Stimulated activated CD4-positive, alpha-beta T cell treated with anti-CD3 and anti-CD28 coated beads, Interleukin-4, amount 100 ng/mL, for 48 hours (primary cell): Measurements from ENCODE around the gene SLC39A10.
"Not testable (repeated sequence)": the region's sequence is repeated elsewhere in the genome, so short reads cannot be mapped to it uniquely, and the experiment has no call there.

Source experiments
- DNase-seq, 2 donors: peaks; one replicate each; pipeline ENCODE4 v3.0.0-alpha.2; 2020; ENCODE audit warnings: low read depth in 2 of 2

Gene SLC39A10

GRCh38 chr2:195674491-195675221 lies 17.6 kb downstream of the SLC39A10 start:
- DNase-seq, result no peak

DNA sequence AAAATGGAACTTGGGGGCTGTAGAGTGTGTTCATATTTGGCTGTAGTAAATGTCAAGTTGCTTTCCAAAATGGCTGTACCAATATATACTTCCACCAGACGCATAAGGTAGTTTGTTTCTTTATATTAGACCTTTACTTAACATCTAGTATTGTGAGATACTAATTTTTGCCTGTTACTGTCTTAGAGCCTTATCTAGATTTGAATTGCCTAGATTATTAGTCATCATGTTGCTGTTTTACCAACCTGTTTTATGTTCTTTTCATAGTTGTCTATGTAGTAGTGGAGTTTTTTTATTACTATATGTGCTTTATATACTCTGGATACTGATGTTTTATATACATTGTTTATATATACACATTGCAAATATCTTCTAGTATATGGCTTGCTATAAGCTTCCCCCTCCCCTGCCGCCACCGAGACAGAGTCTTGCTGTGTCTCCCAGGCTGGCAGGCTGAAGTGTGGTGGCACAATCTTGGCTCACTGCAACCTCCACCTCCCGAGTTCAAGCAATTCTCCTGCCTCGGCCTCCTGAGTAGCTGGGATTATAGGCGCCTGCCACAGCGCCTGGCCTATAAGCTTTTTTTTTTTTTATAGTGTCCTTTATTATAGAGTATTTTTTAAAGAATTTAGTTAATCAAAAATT lies 18.9 kb downstream of the SLC39A10 start:
- DNase-seq, result no peak

- DNase-seq, result no peak
Observed at GRCh38 chr2:195677290-195677689, 20.3 kb downstream of the SLC39A10 start.

DNA sequence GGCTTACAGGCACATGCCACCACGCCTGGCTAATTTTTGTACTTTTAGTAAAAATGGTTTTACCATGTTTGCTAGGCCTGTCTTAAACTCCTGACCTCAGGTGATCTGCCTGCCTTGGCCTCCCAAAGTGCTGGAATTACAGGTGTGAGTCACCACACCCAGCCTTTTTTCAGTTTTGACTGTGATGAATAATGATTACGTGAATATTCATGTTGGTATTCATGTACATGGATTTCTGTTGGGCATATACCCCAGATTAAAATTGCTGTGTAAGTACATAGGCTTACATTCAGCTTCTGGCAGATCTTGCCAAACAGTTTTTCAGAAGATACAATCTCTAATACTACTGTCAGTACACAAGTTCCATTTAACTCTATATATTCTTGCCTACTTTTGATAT lies 20.9 kb downstream of the SLC39A10 start:
- no peak for DNase-seq

- no peak for DNase-seq
Observed at GRCh38 chr2:195682077-195682476, 25.1 kb downstream of the SLC39A10 start.

GRCh38 chr2:195683174-195683573 lies 26.1 kb downstream of the SLC39A10 start:
- no peak for DNase-seq

DNA sequence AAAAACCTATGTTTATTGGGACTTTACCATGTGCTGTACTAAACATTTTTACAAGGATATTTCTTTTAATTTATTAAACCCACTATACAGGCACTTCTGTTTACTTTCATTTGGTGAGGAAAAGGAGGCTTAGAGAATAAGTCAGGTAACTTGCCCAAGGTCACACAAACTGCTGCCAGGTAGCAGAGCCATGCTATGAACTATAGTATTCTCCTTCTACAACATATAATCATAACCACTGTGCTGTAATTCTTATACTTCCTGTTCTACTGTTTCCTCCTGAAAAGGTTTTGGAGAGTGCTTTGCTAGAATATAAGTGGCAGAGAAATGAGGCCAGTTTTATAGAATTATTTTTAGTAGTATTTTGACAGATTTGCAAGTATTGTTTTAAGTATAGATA lies 29.5 kb downstream of the SLC39A10 start:
- DNase-seq, result no peak

GRCh38 chr2:195687320-195688086 lies 30.5 kb downstream of the SLC39A10 start:
- no peak for DNase-seq

DNA sequence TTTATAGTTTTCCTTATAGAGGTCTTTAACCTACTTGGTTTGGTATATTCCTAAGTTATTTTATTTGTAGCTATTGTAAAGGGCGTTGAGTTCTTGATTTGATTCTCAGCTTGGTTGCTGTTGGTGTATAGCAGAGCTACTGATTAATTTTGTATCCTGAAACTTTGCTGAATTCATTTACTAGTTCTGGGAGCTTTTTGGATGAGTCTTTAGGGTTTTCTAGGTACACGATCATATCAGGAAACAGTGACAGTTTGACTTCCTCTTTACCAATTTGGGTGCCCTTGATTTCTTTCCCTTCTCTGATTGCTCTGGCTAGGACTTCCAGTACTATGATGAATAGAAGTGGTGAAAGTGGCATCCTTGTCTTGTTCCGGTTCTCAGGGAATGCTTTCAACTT lies 35.5 kb downstream of the SLC39A10 start:
- DNase-seq, result not testable (repeated sequence)

DNA sequence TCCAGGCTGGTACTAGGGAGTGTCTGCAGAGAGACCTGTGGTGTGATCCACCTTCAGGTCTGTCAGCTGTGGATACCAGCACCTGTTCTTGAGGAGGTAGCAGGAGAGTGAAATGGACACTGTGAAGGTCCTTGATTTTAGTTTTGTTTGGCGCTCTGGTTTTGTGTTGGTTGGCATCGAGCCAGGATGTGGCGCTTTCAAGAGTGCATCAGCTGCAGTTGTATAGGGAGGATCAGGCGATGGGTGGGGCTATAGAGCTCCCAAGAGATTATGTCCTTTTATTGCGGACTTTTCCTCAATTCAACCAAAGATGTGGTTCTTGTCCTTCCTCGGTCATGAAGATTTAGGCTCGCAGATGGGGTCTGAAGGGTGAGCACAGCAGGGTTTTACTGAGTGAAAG lies 37.5 kb downstream of the SLC39A10 start:
- DNase-seq, result no peak

DNA sequence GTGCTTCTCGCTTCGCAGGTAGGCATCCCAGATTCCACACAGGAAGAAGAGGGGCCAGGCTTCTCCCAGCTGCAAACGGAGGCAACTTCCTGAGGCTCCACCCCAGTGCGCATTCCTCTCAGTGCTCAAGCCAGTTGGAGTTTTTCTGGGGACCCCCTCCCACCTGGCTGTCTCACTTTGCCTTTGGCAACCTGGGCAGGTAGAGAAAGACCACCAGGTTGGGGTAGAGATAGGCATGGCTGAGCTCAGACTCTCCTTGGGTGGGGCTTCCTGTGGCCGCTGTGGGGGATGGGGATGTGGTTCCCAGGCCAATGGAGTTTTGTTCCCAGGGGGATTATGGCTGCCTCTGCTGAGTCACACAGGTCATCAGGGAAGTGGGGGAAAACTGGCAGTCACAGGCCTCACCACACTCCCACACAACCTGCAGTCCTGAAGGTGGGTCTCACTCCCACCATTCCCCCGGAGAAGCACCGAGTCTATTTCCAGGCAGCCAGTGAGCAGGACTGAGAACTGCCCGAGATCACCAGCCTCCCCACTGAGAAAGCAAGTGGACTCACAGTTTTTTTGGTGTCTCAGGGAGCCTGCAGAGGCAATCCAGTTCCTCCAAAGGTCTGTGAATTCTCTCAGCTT lies 38.1 kb downstream of the SLC39A10 start:
- no peak for DNase-seq

- no peak for DNase-seq
Observed at GRCh38 chr2:195696012-195696411, 39.0 kb downstream of the SLC39A10 start.

DNA sequence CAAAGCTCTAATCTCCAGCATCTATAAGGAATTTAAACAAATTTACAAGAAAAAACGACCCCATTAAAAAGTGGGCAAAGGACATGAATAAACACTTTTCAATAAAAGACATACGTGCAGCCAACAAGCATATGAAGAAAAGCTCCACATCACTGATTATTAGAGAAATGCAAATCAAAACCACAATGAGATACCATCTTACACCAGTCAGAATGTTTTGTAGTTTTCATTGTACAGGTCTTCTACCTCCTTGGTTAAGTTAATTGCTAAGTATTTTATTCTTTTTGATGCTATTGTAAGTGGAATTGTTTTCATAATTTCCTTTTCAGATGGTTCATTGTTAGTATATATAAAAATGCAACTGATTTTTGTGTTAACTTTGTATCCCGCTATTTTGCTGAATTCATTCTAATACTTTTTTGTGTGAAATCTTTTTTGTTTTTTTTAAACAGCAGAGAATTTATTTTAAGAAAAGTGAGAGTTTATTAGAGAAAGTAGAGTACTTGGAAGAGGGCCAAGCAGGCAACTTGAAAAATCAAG lies 40.7 kb downstream of the SLC39A10 start:
- DNase-seq, result no peak

DNA sequence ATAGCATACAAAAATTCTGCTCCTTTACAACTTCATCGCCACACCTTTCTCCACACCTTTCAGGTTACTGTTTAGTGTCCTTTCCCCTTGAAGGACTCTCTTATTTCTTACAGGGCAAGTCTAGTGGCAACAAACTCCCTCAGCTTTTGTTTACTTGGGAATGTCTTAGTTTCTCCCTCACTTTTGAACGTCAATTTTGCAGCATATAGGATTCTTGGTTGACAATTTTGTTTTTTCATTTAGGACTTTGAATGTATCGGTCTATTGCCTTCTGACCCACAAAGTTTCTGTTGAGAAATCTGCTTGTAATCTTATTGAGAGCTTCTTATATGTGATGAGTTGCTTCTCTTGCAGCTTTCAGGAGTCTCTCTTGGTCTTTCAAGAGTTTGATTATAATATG lies 43.5 kb downstream of the SLC39A10 start:
- no peak for DNase-seq

- no peak for DNase-seq
Observed at GRCh38 chr2:195706161-195706900, 49.3 kb downstream of the SLC39A10 start.

GRCh38 chr2:195709901-195710806 lies 53.1 kb downstream of the SLC39A10 start:
- no peak for DNase-seq

GRCh38 chr2:195711478-195711877 lies 54.5 kb downstream of the SLC39A10 start:
- DNase-seq, result no peak

DNA sequence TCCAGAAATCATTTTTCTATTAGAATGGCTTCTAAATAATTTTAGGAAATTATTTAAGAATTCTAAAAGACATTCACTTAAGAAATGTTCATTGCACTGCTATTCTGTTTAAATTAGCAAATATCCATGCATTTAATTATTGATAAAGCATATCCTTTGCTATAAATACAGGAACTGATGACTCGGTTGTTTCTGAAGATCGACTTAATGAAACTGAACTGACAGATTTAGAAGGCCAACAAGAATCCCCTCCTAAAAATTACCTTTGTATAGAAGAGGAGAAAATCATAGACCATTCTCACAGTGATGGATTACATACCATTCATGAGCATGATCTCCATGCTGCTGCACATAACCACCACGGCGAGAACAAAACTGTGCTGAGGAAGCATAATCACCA lies 59.4 kb downstream of the SLC39A10 start:
- DNase-seq, result no peak

DNA sequence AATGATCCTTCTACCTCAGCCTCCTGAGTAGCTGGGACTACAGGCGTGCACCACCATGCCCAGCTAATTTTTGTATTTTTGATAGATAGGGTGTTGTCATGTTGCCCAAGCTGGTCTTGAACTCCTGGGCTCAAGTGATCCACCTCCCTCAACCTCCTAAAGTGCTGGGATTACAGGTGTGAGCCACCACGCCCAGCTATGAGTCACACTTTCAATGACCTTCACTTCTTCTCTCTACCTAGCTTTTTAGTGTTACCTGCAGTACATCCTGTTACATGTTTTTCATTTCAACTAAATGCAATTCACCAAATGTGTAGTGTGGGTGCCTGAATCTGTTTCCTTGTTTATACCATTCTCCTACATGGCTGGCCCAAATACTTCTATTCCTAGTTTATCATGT lies 64.0 kb downstream of the SLC39A10 start:
- DNase-seq, result no peak

- no peak for DNase-seq
Observed at GRCh38 chr2:195722075-195722474, 65.0 kb downstream of the SLC39A10 start.
